ENCODE data around the gene INAVA.
A peak's percentile ranks its signal among the peaks of the same experiment; 100 is the strongest.

INAVA gene

DNA sequence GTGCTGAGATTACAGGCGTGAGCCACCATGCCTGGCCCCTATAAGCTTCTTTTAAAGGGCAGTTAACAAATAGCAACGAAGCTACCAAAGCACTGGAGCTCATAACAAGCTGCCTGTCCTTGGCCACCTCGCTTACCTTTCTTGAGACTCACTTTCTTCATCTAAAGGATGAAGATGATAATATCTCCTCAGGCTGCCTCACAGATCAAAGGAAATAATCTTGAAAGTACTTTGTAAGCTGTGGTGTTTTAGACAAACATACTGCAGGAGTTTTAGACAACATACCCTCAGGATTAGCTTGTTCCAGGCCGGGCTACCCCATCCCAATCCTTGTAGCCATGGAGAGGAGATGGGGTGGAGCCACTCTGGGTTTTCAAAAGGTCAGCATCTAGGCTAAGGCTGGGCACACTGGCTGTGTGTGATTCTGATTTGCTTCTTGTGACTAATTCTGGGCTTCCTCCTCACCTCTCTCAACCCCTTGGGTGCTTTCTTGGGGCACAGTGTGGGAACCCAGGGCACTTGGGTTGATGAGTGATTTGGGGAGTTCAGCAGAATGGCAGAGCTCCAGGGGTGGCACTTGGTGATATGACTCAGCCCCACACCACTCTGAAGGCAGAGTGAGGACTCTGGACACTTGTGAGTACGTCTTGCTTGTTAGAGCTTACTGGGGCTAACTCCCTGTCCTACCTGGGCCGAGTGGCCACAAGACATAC, 16.7 kb upstream of the INAVA start:
- DNase-seq = no peak

DNA sequence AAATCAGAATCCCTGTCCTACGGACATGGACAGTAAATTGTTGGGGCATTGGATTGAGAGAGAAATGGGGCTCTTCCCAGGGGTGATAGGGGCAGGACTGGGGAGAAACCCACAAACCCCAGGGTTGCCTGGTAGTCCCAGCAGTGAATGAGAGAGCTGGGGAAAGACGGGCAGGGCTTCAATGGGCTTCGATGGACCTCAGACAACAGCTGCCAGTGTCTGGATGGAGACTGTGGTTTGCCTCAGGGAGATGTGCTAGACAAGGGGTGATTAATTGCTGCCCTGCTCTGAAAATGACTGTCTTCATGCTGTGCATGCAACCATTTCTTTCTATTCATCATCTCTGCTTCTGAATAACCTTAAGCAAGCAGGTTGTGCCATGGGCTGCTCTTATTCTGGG, 14.5 kb upstream of the INAVA start:
- no peak for DNase-seq

DNA sequence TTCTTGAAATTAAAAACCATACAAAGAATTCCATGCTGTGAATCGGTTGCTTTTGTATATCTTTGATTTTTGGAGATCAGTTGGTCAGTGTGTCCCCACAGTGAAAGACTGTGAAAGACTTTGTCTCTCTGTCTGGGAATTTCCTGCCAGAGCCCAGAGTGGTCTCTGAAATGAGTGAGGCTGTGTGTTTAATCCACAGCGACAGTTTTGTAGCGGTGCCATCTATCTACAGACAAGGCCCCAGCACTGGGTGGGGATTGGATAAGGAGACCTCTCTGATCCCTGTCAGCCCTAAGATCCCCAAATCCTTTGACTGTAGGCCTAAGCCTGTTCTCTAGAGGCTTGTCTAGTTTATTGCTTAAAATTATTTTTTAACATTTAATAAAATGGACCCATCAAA, 11.6 kb upstream of the INAVA start:
- no peak for DNase-seq

DNA sequence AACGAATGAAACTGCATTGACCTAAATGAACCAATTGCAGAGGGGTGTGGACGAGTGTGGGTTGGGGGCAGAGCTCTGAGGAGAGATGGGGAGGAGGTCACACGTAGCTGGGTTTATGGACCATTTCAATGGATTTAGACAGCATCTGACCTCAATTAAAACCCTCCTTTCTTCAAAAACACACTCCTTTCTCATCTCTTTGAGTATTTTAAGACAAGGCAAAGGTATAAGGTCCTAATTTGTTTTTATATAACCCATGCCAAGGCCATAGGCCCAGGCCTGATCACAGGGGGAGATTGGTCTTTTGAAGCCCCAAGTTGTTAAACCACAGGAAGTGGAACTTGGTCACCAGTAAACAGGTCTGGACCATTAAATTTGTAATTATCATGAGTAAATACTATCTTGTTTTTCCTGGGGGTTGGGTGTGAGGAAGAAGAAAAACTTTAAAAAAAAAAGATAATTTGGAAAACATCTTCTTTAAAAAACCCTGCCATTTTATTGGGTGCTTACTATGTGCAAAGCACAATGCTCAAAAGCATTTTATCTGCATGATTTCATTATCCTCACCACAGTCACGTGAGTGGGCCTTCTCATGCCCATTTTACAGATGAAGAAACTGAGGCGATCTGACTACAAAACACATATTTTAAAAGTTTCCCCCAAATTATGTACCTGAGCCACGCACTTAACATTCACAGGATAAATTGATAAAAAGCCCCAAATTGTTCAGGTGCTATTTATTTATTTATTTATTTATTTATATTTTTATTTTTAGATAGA, 8.9 kb upstream of the INAVA start:
- DNase-seq = no peak

DNA sequence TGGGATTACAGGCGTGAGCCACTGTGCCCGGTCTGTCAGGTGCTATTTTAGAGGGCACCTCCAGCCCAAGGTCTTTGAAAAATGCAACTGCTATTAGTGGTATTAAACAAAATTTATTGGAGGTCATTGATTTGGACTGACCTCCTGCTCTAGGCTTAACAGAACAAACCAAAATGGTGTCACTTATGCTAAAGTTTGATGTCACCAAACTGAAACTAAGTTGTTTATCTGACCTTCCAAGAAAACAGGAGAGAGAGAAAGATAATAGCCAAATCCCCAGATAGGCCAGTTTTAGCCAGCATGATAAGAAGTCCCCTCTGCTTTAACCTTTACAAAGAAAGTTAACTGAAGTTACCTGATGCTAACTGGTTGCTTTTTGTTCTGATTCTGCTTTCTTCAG, 8.1 kb upstream of the INAVA start:
- no peak for DNase-seq

DNA sequence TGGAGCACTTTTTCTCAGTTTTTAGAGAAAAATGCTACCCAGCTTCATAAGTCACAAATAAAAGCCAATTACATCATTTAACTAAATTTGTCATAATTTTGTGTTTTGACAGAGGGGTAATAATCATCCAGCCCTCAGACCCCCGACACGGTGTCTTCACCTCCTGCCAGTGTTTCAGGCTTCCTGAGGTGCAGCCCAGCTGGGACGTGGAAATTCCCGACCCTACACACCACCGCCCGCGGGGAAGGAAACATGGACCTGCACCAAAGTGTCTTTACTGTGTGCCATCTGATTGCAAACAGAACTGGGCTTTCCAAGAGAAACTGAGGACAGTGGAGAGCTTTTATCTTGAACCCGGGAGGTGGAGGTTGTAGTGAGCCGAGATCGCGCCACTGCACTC, 7.7 kb upstream of the INAVA start:
- no peak for DNase-seq

DNA sequence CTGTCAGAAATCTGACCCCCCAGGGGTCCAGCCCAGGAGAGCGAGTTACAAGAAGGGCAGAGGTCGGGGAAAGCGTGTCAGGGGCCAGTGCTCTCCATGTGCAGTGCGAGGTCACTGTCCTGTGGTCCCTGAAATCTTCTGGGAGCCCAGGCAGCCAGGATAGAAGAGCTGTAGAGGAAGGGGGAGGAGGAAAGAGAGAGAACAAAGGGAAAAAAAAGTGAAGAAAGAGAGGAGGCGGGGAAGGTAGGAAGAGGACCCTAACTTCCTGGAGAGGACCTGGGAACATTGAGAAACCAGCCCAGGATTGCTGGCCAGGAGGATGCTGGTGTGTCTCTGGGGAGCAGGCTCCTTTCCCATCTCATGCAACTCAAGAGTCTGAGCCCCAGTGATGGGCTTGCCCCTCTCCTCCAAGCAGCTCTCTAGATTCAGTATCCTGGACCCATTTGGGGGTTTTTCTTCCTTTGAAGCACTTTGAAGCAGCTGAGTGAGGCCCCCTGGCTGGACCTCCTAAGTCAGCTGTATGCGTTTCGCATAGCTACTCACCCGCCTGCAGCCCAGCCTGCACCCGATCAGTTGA, 6.8 kb upstream of the INAVA start:
- DNase-seq = no peak

DNA sequence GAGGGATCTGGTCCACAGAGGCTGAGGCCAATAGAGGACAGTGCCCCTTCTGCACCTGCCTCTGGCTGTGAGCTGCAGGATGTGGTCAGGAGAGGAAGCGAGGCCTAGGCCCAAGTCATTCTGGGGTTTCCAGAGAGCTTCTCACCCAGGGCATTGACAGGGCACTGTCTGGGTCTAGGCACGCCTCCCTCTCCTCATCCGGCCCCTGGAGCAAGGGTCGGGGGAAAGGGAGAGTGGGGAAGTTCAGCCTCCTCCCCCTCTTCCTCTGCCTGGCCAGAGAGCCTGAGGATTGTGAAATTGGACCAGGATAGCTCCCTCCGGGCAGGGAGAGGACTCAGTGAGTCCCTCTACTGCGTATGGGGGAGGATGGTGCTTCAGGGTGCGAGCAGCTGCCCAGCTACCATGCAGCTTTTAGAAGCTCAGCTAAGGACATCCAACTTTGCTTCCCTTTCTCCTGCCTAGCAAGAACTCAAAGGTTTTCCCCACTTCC, 6.3 kb upstream of the INAVA start:
- DNase-seq = no peak

DNA sequence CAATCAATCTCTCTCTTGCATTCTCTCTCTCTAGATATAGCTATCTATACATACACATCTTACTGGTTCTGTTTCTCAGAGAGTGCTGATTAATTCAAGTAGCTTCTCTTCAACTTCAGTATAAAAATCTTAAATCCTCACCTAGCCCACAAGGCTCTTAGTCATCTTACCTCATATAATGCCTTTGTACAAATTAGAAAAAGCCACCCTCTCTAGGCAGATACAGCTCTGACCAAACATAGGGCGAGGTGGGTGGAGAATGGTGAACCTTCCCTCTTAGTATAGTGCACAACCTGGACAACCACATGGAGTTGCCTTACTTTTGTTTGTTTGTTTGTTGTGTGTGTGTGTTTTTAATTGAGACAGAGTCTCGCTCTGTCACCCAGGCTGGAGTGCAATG, 5.1 kb upstream of the INAVA start:
- no peak for DNase-seq

DNA sequence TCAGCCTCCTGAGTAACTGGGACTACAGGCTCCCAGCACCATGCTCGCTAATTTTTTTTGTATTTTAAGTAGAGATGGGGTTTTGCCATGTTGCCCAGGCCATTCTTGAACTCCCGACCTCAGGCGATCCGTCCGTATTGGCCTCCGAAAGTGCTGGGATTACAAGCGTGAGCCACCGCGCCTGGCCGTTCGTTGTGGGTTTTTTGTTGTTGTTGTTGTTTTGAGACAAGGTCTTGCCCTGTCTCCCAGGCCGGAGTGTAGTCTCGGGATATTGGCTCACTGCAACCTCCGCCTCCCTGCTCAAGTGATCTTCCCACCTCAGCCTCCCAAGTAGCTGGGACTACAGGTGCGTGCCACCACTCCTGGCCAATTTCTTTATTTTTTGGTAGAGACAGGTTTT, 4.7 kb upstream of the INAVA start:
- DNase-seq = no peak

DNA sequence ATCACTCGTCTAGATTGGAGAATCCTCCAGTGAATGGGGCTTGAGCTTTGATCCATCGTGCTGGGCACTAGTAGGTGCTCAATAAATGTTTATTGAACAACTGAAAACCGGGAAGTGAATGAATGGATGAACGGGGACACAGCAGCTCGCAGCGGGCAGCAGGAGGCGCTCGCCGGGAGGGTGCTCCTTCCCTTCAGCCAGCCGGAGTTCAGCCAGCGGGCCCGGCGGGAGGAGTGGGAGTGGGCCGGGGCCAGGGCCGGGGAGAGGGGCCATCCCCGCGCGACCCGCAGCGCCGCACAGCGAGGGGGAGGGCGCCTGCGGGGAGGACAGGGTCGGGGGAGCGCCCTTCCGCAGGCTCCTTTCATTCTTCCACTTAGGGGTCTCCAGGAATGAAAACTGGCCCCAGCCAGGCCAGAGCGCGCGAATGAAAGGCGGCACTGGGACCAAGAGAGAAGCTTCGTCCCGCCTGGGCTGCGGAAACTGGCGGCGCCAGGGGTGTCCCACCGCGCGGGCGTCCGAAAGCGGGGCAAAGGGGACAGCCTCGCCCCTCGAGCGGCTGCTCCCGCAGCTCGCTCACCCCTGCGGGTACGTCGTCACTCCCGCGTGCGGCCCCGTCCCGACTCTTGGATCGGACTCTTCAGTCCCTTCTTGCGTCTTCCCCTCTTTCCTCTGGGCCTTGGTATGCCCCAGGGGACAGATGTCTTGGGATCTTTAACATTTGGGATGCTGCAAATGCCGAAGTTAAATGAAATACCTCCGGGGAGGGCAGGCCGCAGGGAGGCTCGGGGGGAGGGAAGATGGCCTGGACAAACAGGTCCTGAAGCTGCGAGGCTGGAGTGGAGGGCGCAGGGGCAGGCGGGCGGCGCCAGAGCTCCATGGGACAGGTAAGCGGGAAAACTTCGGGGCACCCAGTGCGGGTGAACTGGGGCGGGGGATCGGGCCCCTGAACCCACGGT, 3.6 kb upstream of the INAVA start:
- peak; percentile 29 for DNase-seq

DNA sequence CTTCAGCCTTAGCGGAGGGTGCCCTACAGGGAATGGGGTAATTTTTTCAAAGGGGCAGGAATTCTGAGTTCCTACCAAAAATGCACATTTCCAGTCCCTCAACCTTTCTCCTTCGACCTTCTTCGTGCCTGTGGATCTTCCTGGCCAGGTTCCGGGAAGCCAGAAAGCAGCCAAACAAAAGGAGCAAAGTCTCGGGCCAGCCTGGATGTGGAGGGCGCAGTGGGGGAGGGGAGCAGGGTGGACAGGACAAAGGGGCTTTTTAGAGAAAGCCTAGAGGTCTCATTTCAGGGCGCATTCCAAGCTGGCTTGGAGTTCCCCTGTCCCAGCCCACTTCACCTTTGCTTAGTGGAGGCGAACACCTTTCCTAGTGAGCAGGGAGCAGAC, 2.9 kb upstream of the INAVA start:
- DNase-seq = no peak

DNA sequence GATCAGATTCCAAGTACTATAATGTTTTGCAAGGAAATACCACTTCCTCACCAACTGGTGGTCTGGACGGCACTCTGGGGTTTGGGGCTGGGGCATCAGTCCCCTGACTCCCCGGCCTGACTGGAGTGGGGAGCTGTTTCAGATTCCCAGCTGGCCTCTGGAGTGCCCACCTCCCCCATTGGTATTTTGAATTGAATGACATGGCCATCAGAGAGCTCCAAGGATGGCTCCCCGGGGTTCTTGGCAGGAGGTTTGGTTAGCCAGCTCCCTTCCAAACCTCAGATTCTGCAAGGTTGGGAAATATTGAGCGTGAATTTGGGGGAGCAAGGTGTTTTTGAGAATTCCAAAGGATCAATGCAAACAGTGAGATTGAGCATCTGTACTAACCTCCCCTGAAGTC, 2.2 kb upstream of the INAVA start:
- no peak for DNase-seq

DNA sequence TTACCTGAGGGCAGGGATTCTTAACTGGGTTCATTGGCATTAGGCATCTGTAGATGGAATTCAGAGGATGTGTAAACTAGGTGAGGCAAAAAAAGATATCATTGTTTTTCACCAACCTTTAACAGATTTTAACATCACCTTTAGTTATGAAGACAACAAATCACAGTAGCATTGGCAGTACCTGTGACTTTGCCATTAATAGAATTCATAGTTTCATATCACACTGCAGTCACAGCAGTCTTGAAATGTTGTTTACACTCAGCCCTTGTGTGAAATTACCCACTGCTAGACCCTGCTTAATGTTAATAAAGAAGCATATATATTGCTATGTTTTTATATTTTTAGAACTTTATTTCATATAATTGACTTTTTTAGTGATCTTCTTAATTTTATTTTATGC, 1.7 kb upstream of the INAVA start:
- DNase-seq = no peak

DNA sequence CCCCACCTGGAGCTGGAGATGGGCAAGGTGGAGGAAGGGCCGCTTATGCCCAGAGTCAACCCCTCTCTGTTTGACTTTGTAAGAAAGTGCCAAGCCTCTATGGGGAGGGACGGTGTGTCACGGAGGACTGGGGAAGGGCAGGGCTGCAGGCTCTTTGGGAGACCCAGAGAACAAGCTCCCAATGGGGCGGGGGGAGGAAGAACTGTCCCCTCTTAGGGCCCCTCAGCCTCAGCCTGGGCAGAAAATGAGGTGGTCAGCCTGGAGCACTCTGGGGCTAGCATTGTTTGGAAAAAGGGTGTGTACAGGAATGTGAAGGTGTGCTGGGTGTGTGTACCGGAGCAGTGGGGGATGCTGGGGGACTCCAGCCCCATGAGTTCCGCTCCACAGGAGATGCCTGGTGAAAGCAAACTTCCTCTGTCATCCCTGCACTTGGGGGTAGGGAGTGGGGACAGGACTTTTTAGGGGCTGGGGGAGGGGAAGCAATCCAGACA, 1.2 kb upstream of the INAVA start:
- no peak for DNase-seq

DNA sequence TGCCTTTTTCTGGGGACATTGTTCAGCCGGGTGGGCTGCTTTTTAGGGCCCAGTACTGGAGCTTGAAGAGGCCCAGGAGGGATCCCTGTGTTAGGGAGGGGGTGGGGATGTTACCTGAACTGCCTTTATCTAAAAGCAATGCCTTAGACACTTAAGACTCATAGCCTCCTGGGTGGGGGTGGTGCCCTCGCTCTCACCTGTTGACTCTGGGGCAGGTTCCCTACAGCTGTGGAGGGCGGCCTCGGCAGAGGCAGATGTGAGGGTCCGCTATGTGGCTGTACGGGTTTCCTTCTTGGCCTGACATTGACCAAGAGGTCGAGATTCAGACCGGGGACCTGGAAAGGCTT, 716 bp downstream of the INAVA start:
- DNase-seq = no peak

DNA sequence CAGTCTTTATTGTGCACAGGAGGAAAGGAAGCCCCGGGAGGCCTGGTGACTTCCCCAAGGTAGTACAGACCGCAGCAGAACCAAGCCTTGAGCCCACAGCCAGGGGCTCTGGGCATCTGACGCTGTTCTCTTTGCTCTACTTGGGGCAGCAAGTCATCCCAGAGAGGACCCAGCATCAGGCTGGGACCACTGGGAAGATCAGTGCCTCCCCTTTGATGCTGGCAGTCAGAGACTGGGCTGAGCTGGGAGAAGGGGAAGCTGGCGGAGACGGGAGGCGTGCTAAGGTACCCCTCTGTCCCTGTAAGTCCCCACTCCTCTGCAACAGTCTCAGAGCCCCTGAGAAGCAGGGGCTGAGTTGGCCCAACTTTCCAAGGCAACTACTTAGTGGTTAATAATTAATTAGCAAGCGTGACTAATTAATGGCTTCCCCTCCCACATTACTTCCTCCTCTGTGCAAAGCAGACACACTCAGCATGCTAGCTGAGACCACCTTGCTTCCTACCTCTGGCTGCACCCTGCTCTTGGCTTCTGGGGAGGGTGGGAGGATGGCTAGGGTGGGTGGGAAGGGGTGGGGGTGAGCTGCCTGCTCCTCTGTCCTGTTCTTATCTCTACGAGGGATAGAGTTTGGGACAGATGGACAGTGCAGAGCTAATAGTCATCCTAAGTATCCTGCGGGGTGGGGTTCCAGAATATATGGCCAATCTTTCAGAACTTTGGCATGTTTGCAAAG, 1.3 kb downstream of the INAVA start:
- no peak for DNase-seq

DNA sequence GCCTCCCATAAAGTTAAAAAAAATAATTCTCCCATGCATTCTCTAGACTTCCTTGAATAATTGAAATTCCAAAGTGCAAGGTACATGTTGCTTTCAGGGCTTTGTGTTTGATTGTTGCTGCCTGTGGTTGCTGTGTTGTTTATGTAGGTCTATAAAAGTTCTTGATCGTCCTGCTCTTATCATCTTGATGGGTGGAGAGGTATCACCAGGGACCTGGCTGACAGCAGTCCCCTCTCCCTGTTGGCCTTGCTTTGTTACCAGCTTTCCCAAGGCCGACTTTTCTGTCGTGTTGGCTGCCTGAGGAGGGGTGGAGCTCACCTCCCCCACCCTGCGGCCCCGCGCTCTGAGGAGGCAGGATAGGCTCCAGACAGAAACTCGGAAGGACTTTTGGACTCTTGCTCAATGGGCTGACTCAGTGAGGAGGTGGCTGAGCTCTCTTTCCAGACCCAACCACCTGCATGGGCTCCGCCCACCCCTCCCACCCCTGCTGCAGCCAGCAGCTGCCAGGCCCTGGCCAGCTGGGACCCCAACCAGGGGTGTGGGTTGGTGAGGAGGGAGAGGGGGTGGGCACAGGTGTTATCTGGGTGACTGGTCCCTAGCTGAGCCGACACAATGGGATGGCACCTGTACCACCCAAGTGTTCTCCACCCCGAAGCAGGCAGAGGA, 2.0 kb downstream of the INAVA start:
- no peak for DNase-seq

DNA sequence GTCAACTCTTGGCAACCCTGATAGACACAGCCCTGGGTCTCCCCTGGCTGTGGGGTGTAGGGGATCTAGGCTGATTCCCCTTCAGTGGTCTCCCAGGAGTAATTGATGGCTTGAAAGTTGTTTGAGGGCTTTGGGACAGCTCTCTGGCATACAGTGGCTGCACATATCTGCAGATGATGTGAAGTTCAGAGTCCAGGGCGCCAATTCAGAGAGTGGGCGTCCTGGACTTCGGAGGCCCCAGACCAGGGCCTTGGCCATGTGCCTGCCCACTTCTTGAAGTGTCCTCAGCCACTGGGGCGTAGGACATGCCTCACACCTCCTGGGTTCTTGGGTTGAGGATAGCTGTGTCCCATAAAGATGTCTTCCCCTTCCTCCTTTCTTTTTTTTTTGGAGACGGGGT, 2.6 kb downstream of the INAVA start:
- DNase-seq = no peak

DNA sequence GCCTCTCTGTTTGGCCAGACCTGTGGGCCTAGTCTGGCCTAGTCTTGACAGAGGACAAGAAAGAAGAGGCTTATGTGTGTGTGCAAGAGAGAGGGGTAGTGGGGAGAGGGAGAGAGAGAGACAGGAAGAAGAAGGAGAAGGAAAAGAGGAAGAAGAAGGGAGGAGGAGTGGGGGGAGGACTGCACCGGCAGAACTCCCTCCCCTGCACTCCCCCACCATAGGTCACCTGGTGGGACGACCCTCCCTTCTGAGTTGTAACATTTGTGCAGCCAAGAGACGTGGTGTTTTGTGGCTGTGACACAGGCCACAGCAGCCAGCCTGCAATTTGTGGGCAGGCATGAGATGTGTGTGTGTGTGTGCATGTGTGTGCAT, 4.3 kb downstream of the INAVA start:
- no peak for DNase-seq

DNA sequence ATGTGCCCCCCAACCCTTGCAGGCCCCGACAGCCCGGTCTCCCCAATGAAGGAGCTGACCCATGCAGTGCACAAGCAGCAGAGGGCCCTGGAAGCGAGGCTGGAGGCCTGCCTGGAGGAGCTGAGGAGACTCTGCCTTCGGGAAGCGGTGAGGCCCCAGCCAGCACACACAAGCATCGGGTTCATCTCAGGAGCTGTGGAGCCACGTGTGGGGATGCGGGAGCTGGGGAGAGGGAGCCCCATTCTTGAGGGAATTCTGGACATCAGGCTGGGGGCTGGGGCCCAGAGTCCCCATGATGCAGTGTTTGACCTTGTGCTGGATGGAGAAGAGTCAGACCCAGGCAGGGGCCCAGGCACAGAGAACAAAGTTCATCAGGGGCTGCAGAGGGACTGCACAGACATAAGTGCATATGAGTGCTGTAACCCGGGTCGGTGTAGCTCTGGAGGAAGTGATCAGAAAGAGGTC, 4.8 kb downstream of the INAVA start:
- no peak for DNase-seq

Measured in DMS 273 treated with DMSO at 0.1 percent for 48 hours (cell line).